ENCODE results near the gene SCLY. TPM values are rescaled to one million over a fixed set of nuclear protein-coding genes. Genes with fewer than 3 reads are reported as not detected.

The SCLY gene
- total and polyA plus RNA-seq, 2 of the 8 experiments (the other 6 are each of a cell fraction or from before 2014, with no cell fraction given) = 79.0 to 79.5 TPM

DNA sequence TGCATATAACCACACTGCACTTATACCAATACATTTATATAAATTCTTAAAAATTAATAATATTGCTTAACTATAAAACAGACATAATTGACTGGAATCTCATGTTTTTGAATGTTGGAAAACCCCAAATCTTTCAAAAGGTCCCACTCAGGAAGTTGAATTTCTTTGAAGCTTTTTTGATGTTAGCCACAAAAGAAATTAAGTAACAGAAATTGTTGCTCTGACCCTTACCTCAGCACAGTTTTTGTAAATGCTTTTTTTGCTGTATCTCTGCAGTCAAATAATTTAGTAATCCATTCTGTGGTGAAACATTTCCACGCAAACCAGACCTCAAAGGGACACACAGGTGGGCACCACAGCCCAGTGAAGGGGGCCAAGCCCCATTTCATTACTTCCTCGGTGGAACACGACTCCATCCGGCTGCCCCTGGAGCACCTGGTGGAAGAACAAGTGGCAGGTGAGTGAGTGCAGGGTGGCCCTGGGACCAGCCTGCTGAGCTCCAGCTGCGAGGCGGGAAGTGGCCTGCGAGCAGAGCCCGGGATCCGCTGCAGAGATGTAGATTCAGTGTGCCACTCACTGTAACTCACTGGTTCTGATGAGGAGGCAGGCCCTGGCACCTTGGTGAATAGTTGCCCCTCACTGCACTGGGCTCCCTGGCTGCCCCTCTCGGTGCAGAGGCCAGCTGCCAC, 8.4 kb downstream of the SCLY start:
- no peak overlapping the region for H2BK5ac ChIP-seq (ENCODE audit: low read depth, low read length)
- no peak overlapping the region for H3K14ac ChIP-seq (ENCODE audit: insufficient read length)
- H3K23me2 ChIP-seq (ENCODE audit: low read depth, low read length) = no peaks in the 10 kb centered on the region
- no peak overlapping the region for H3K27ac ChIP-seq (ENCODE audit: low read depth, low read length)
- 96% methylated on average over 10 of the region's 10 CpGs; no CpG with 5 or more reads in 1 of the 2 experiments for WGBS, 2 experiments (ENCODE audit: extremely low coverage in 1 of 2, insufficient coverage in 1 of 2, insufficient read length in 1 of 2, insufficient replicate concordance in 2 of 2, low coverage in 1 of 2, low lambda C conversion rate in 2 of 2, missing lambda C conversion rate in 1 of 2)
- no peak overlapping the region for H3K18ac ChIP-seq (ENCODE audit: extremely low read depth, low read length)
- no peak overlapping the region for H2BK120ac ChIP-seq (replicated peaks; ENCODE audit: low read depth, low read length)
- POLR2A ChIA-PET (ENCODE audit: partially characterized antibody) = interaction anchor here (1.1 to 2.0 kb wide), 2 partner anchors 8 to 9 kb away, joined by 4 to 7 read pairs; partner anchors contain the start of gene SCLY
- no peak overlapping the region for H3K23ac ChIP-seq (ENCODE audit: insufficient read length)
- no peak overlapping the region for H3K56ac ChIP-seq (replicated peaks; ENCODE audit: insufficient read length, low read depth, low read length)
- no peak overlapping the region for H2AFZ ChIP-seq (ENCODE audit: low read length)
- DNase-seq (ENCODE audit: low read depth in 1 of 2, low spot score in 2 of 2) = no peak
- H3K79me1 ChIP-seq (ENCODE audit: low read depth, low read length) = peaks cover 2% of the 10 kb centered on the region; the same call in 1 of the 2 replicates
- no peak for FAIRE-seq
- peaks cover 3 to 52% of the 10 kb centered on the region in 2 experiments; a peak in 3 of 4 replicates for H3K79me2 ChIP-seq (ENCODE audit: control insufficient read depth in 1 of 2, insufficient read depth in 2 of 2, low read length in 2 of 2)
- H4K5ac ChIP-seq (ENCODE audit: insufficient read length, low read depth, low read length) = no peak overlapping the region
- H4K20me1 ChIP-seq (replicated peaks in 1 of 2; ENCODE audit: control insufficient read depth in 1 of 2, insufficient read depth in 2 of 2, low read length in 2 of 2) = peaks cover 4 to 9% of the 10 kb centered on the region in 2 experiments
- peaks cover 18 to 91% (median 54%) of the 10 kb centered on the region in 4 experiments for H3K36me3 ChIP-seq (ENCODE audit: control insufficient read depth in 2 of 4, insufficient read depth in 4 of 4, low read length in 3 of 4)
- H3K4me3 ChIP-seq (ENCODE audit: extremely low read depth in 1 of 4, insufficient read depth in 2 of 4, low read depth in 3 of 4, low read length in 4 of 4) = no peak overlapping the region
- H2BK15ac ChIP-seq (ENCODE audit: low read length) = no peak overlapping the region
- no peak overlapping the region for H2BK20ac ChIP-seq (ENCODE audit: low read length)
- H2AK5ac ChIP-seq (ENCODE audit: low read depth, low read length) = no peak overlapping the region
- peak overlapping the region; percentile 84; the same call in 1 of the 2 replicates for H4K8ac ChIP-seq (ENCODE audit: extremely low read depth, insufficient read depth, low read length)
- H2BK12ac ChIP-seq (ENCODE audit: low read depth, low read length) = no peak overlapping the region
- no peak overlapping the region for H3K4me2 ChIP-seq (ENCODE audit: insufficient read depth in 1 of 2, low read depth in 2 of 2, low read length in 2 of 2)
- no peaks in the 10 kb centered on the region for H3K9me3 ChIP-seq (ENCODE audit: insufficient read depth in 2 of 2, low read depth in 1 of 2, low read length in 1 of 2)
- H4K91ac ChIP-seq (replicated peaks; ENCODE audit: insufficient read length, low read length) = no peak overlapping the region
- H3K4ac ChIP-seq (replicated peaks; ENCODE audit: insufficient read length, low read depth, low read length) = no peak overlapping the region
- H3K9ac ChIP-seq (replicated peaks in 1 of 4; ENCODE audit: extremely low read depth in 1 of 4, low read depth in 3 of 4, low read length in 3 of 4) = no peak overlapping the region
- no peaks in the 10 kb centered on the region for H3K27me3 ChIP-seq (replicated peaks in 1 of 4; ENCODE audit: control insufficient read depth in 3 of 4, extremely low read depth in 1 of 4, insufficient read depth in 3 of 4, low read length in 3 of 4)
- CTCF ChIA-PET (ENCODE audit: partially characterized antibody) = no interaction called here
- no peaks in the 10 kb centered on the region for H3K4me1 ChIP-seq (replicated peaks in 1 of 4; ENCODE audit: control insufficient read depth in 3 of 4, insufficient read depth in 4 of 4, low read length in 3 of 4)
- TF ChIP-seq CTBP2 (IDR thresholded peaks at IDR 0.05; ENCODE audit: borderline replicate concordance, insufficient read depth, insufficient read length, low read length) (no peak), CHD2 (IDR thresholded peaks at IDR 0.05; ENCODE audit: low read length) (no peak)
- TF ChIP-seq, protein P1, sequence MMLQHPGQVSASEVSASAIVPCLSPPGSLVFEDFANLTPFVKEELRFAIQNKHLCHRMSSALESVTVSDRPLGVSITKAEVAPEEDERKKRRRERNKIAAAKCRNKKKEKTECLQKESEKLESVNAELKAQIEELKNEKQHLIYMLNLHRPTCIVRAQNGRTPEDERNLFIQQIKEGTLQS (IDR thresholded peaks at IDR 0.05; ENCODE audit: insufficient read depth, low read depth, low read length) = no peak
